ENCODE results near the gene PPP1R2.

Gene PPP1R2

DNA sequence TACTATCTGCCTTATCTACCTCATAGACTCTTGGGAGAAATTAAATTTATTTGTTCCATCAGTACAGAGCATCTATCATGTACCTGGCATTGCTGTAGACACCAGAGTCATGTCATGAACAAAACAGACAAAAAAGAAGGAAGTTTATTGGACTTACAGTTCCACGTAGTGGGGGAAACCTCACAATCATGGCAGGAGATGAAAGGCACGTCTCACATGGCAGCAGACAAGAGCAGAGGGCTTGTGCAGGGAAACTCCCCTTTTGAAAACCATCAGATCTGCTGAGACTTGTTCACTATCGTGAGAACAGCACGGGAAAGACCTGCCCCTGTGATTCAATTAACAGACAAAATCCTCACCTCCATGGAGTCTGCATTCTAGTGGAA is 74.7 kb downstream of the PPP1R2 start:
- Histone ChIP-seq H3K4me1 (ENCODE audit: control extremely low read depth in 1 of 4, control insufficient read depth in 4 of 4, insufficient read depth in 4 of 4, low read length in 3 of 4) (no peaks in the 10 kb centered on the region), H3K4me3 (ENCODE audit: control insufficient read depth in 1 of 7, extremely low read depth in 1 of 7, insufficient read depth in 4 of 7, low read depth in 2 of 7, low read length in 6 of 7) (no peak overlapping the region), H3K27me3 (replicated peaks in 2 of 5; ENCODE audit: control insufficient read depth in 4 of 5, insufficient read depth in 5 of 5, low read length in 4 of 5) (no peaks in the 10 kb centered on the region), H3K36me3 (ENCODE audit: control insufficient read depth in 4 of 4, insufficient read depth in 4 of 4, low read length in 3 of 4) (no peaks in the 10 kb centered on the region), H3K27ac (ENCODE audit: insufficient read depth in 1 of 2, low read depth in 1 of 2, low read length in 2 of 2, poor library complexity in 1 of 2, severe bottlenecking in 2 of 2) (no peak overlapping the region), H3K9me3 (ENCODE audit: control extremely low read depth in 1 of 5, control insufficient read depth in 4 of 5, insufficient read depth in 2 of 5, low read depth in 1 of 5, low read length in 4 of 5) (peaks cover 0 to 3% (median 0%) of the 10 kb centered on the region in 5 experiments)
- WGBS (ENCODE audit: insufficient coverage), result 58% methylated on average over 2 of the region's 4 CpGs
- ChIA-PET POLR2A (no interaction called here), CTCF (no interaction called here)
- no peak for DNase-seq

DNA sequence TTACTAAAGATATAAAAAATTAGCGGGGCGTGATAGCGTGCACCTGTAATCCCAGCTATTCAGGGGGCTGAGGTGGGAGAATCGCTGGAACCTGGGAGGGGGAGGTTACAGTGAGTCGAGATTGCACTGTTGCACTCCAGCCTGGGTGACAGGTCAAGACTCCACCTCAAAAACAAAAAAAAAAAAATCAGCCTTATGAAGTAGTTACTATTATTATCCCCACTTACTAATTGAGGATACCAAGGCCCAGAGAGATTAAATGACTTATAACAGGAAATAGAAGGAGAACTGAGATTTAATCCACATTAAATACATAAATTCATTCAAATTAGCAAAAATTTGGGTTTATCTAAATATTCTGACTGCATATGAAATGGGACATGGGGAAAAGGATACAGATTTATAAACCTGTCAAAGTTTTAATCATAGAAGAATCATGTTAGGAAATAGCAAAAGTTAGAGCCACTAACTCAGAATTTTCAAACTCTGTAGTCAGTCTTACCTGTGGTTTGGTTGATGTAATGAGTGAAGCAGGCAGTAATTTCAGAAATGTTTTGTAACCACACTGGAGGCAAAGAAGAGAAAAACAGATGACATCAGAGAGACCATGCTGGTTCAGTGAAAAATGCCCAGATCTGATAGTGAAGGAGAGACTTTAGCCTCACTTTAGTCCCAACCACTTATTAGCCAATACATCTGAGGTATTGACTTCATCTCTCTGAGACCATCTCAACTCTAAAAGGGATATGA is 75.3 kb downstream of the PPP1R2 start:
- Histone ChIP-seq H3K9me3 (ENCODE audit: control extremely low read depth in 1 of 5, control insufficient read depth in 4 of 5, insufficient read depth in 2 of 5, low read depth in 1 of 5, low read length in 4 of 5) (peaks cover 0 to 3% (median 0%) of the 10 kb centered on the region in 5 experiments), H3K4me3 (ENCODE audit: control insufficient read depth in 1 of 7, extremely low read depth in 1 of 7, insufficient read depth in 4 of 7, low read depth in 2 of 7, low read length in 6 of 7) (no peak overlapping the region), H3K4me1 (ENCODE audit: control extremely low read depth in 1 of 4, control insufficient read depth in 4 of 4, insufficient read depth in 4 of 4, low read length in 3 of 4) (no peaks in the 10 kb centered on the region), H3K36me3 (ENCODE audit: control insufficient read depth in 4 of 4, insufficient read depth in 4 of 4, low read length in 3 of 4) (no peaks in the 10 kb centered on the region), H3K27me3 (replicated peaks in 2 of 5; ENCODE audit: control insufficient read depth in 4 of 5, insufficient read depth in 5 of 5, low read length in 4 of 5) (no peaks in the 10 kb centered on the region), H3K27ac (ENCODE audit: insufficient read depth in 1 of 2, low read depth in 1 of 2, low read length in 2 of 2, poor library complexity in 1 of 2, severe bottlenecking in 2 of 2) (no peak overlapping the region)
- WGBS (ENCODE audit: insufficient coverage), result no CpG with 5 or more reads among the region's 5 CpGs
- no peak for DNase-seq
- ChIA-PET CTCF (no interaction called here), POLR2A (no interaction called here)

DNA sequence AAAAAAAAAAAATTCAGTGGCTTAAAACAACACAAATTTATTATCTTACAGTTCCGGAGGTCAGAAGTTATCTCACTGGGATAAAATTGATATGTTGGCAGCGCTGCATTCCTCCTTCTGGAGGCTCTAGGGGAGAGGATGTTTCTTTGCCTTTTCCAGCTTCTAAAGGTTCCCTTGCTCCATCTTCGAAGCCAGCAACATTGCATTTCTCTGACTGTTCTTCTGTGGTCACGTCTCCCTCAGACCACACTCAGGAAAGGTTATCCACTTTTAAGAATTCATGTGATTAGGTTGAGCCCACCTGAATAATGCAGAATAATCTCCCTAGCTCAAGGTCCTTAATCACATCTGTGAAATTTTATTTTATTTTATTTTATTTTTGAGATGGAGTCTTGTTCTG is 76.9 kb downstream of the PPP1R2 start:
- Histone ChIP-seq H3K27ac (ENCODE audit: insufficient read depth in 1 of 2, low read depth in 1 of 2, low read length in 2 of 2, poor library complexity in 1 of 2, severe bottlenecking in 2 of 2) (no peak overlapping the region), H3K4me1 (ENCODE audit: control extremely low read depth in 1 of 4, control insufficient read depth in 4 of 4, insufficient read depth in 4 of 4, low read length in 3 of 4) (peaks cover 0 to 2% (median 0%) of the 10 kb centered on the region in 4 experiments), H3K36me3 (ENCODE audit: control insufficient read depth in 4 of 4, insufficient read depth in 4 of 4, low read length in 3 of 4) (no peaks in the 10 kb centered on the region), H3K27me3 (replicated peaks in 2 of 5; ENCODE audit: control insufficient read depth in 4 of 5, insufficient read depth in 5 of 5, low read length in 4 of 5) (no peaks in the 10 kb centered on the region), H3K4me3 (ENCODE audit: control insufficient read depth in 1 of 7, extremely low read depth in 1 of 7, insufficient read depth in 4 of 7, low read depth in 2 of 7, low read length in 6 of 7) (no peak overlapping the region), H3K9me3 (ENCODE audit: control extremely low read depth in 1 of 5, control insufficient read depth in 4 of 5, insufficient read depth in 2 of 5, low read depth in 1 of 5, low read length in 4 of 5) (peaks cover 0 to 3% (median 0%) of the 10 kb centered on the region in 5 experiments)
- no peak for DNase-seq
- ChIA-PET POLR2A (no interaction called here), CTCF (no interaction called here)
- 100% methylated on average over 1 of the region's 4 CpGs for WGBS (ENCODE audit: insufficient coverage)
